Activated CD4-positive, alpha-beta T cell treated with anti-CD3 and anti-CD28 coated beads, Interleukin-2, amount 50 U/mL, for 16 hours (primary cell): ENCODE data around the gene MAGI1.
"Not testable (repeated sequence)": the region's sequence is repeated elsewhere in the genome, so short reads cannot be mapped to it uniquely, and the experiment has no call there.

Experiments used
- DNase-seq: peaks from one replicate; pipeline ENCODE4 v3.0.0-alpha.2; 2020

Gene MAGI1

DNA sequence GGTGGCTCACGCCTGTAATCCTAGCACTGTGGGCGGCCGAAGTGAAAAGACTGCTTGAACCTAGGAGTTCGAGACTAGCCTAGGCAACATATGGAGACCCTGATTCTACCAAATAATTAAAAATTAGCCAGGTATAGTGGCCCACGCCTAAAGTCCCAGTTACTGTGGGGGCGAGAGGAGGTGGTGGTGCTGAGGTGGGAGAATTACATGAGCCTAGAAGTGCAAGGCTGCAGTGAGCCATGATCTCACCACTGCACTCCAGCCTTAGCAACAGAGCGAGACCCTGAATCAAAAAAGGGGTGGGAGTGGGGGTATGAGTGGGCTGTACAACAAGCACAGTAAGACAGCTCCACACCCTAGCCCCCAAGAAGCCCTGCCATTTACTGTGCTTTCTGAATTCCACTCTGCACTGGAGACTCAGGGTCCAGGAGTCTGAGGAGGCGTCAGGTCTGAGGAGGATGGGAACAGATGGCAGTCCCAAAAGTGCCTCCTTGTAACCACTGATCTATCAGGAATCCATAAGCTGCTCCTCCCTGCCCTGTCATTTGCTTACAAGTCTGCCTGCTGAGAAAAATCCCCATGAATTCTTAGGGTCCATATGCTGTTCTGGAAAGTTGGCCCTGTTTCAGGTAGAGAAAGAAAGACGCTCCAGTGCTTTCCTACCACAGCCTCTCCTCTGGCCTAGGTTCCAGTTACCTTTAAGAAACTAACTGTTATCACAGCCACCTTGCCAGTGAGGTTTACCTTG is 171.1 kb downstream of the MAGI1 start:
- DNase-seq: no peak

DNA sequence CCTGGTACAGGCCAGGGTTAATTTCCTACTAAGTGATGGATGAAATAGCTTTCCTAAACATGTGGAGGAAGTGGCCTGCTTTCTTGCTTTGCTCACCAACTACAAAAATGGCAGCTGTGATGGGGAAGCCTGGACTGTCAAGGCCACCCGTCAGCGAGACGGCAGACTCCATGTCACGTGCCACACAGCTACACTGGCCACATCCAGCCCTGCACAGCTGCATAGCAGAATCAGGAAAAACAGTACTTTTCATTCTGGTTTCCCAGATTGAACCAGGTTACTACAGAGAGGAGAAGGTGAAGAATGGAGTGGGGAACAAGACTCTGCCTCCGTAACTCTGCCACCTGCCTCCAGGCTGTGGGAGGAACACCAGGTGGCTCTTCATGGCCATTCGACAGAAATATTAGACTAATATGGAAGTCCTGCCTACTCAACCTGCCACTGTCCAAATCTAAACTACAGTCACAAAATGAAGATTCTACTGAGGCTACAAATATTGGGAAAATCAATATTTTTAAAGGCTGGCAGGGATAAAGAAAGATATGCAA is 174.3 kb downstream of the MAGI1 start:
- no peak for DNase-seq

DNA sequence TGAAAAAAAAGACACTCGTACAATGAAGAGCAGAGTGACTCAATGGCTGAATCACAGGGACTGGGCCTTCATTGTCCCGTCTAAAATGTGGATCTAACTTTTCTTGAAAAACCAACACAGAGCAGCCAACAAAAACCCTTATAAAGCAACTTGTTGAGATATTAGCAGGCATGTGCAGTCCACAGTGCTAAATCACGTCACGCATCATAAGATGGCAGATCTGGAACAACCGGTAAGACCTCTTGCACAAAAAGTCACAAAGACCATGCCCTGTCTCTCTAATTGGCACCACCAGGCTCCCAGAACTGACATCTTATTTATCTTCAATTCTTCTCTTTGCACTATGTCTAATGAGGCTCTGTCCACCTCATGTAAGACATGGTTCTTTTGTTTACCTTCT is 177.0 kb downstream of the MAGI1 start:
- no peak for DNase-seq

DNA sequence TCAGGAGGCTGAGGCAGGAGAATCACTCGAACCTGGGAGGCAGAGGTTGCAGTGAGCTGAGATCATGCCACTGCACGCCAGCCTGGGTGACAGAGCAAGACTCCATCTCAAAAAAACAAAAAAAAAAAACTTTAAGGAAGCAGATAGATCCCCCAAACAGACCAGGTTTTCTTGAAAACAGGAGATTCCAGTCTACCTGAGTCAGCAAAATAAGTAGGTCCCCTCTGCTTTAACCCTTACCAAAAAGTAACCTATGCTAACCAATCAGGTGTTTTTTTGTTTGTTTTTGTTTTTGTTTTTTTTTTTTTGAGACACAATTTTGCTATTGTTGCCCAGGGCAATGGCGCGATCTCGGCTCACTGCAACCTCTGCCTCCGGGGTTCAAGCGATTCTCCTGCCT is 179.1 kb downstream of the MAGI1 start:
- not testable (repeated sequence) for DNase-seq

DNA sequence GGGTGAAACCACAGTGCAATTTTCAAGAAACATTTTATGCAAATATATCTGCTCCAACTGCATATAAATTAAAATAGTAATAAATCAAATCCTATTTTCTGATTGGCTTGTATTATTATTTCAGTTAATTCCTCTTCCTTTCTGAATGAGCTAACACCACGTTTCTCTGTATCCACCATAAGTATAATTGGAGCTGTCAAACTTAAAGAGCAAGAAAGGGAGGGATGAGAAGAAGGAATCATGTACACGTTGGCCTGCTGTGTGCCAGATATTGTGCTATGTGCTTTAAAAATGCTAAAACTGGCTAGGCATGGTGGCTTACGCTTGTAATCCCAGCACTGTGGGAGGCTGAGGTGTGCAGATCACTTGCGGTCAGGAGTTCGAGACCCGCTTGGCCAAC is 180.0 kb downstream of the MAGI1 start:
- no peak for DNase-seq

DNA sequence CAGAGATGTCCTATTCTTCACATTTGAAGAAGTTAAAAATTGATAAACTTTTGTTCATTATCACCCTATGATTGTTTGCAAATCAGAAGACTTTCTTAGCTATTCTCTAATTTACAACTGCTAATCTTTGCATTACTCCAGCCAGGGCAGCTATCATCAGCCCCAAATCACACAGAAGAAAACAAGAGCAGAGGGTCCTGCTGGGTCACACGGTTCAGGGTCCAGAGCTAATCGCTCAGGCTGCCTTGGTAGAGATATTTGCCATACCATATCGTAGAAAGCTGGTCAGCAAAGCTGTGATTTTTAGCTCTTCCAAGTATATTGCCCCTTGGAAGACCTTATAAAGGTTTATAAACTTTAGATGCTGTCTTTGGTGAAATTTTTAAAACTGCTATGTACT is 181.4 kb downstream of the MAGI1 start:
- no peak for DNase-seq

DNA sequence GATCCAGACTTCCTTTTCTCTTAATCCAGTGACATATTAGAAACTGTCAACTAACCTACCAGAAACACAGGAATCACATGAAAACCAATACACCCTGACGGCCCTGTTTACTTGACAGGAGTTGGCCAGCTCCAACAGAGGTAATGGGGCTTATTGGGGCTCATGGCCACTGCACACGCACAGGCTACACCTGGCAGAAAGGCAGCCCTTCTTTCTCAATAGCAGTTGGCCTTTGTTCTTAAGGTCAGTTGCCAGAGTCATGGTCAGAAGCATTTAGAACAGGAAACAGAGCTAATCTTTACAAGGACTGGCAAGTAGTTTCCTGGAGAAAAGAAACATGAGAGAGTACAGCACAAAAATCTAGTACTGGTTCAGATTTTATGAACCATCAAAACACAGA is 181.8 kb downstream of the MAGI1 start:
- DNase-seq: no peak

DNA sequence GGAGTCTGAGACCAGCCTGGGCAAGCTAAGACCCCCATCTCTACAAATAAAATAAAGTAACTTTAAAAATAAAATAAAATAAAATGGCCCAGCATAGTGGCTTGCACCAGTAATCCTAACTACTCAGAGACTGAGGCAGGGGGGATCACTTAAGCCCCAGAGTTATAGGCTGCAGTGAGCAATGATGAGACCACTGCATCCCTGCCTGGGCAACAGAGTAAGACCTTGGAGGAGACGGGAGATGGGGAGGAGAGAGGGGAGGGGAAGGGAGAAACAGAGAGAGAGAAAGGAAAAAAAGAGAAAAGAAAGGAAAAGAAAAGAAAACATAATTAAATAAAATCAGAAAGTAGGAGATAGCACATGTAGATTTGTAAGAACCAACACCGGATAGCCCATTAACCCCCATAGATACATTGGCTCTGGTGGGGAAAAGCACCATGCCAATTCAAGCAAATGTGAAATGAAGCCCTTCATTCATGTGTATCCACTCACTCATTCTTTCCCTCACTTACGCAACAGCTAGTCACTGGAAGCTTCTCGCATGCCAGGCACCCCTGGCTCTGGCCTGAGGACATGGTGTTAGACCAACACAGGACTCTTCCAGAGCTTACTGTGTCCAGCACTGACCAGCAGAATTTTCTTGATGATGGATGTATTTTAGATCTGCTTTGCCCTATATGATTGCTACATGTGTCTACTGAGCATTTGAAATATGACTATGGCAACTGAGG is 183.2 kb downstream of the MAGI1 start:
- no peak for DNase-seq

DNA sequence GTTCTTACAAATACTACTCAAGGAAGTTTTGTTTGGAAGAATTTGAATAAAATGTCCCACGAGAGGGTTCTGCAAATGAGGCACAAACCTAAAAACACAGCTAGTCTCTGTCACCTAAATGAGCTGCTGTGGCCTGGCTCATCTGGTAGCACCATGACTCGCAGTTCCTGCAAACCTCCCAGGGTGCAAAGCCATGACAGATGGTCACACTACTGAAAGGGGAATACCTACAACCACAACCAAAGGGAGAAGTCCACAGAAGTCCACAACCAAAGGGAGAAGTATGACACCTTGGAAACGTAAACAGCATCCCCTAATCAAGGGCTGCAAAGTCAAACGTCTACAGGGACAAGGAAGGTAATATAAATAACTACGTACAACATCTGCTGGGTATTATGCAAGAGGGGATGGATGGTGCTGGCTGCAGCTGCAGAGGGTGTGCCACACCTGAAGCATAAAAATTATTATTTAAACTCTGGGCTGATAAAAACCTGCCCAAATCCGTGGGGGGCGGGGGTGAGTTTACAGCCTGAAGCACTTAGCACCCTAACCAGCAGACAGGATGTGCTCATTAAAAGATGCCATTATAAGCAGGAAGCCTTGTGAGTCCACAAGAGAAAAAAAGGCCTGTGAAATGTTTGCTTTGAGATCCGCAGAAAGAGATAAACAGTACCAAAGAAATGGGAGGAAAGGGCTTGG is 184.0 kb downstream of the MAGI1 start:
- no peak for DNase-seq

DNA sequence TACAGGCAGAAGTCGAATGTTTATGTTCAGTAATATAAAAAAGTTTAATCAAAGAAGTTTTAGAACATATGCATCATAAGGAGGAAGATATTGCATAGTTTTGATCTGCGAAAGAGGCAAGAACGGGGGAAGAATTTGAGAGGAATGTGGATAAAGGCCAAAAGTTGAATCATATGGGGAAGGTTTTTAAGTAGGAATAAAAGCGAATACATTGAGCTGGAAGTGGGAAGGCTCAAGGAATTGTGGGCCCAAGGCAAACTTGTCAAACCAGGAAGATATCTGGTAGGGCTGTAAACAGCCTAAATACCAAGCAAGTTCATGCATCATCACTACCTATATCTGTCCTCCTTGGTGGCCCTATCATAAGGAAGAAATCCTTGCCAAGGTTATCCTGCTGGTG is 186.9 kb downstream of the MAGI1 start:
- no peak for DNase-seq

DNA sequence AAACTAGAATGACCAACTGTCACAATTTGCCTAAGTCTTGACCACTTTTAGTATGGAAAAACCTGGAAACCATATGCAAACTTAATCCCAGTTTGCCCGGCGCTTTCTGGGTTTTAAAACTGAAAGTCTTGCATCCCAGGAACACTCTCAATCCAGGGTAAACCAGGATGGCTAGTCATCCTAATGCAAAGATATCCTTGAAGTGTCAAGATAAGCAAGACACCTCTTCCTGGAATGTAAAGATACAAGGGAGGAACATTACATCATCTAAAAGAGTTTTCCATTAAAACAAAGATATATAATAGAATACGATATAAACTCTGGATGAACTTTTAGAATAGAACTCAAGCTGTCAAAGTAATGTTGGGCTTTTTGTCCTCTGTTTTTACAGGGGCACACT is 188.5 kb downstream of the MAGI1 start:
- no peak for DNase-seq

DNA sequence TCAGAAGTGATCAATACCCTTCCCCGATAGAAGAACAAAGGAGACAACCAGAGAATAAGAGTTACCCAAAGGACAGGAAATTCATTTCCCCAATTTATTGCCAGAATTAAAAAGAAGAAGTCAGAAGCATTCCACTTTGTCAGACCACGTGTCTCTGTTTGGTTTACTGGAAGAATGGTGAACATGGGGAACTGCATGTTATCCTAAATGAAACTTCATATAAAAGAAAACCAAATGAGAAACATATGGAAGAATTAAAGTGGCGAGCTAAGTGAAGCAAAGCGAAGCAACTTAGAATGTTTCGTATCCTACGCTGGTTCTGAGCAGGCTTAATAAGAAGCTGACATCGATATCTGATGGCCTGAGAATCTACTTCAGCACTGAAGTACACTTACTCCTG is 190.7 kb downstream of the MAGI1 start:
- DNase-seq: no peak

DNA sequence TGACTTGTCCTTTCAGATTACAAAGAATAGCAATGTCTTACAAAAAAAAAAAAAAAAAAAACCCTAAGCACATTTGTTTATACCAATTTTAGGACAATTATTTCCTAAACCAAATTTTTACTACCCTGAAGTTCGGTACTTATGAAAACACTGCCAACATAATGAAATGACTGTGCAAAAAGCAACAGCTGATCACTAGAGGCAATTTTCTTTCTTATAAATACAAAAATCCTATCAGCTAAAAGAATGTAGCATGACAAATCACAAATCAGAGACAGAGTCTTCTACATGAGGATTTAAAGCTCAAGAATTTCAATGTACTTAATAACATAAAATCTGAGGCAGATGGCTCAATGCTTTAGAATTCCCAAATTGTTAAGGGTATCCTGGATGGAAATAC is 191.8 kb downstream of the MAGI1 start:
- DNase-seq: no peak

DNA sequence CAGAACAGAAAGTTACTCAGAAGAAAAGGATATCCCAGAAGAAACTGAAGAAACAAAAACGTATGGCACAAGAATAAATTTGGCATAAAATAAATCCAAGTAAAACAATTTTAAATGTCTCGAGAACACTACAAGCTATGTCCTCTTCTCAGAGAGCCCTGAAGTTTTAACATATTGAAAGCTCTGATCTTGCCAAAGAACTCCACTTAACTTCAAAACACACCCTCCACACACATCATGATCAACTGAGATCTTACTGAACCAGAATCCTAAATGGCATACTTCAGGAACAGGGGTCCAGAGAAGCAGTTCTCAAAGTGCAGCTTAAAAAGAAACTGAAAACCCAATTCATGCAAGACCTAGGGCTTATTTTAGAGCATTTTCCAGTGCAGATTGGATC is 194.3 kb downstream of the MAGI1 start:
- DNase-seq: no peak

DNA sequence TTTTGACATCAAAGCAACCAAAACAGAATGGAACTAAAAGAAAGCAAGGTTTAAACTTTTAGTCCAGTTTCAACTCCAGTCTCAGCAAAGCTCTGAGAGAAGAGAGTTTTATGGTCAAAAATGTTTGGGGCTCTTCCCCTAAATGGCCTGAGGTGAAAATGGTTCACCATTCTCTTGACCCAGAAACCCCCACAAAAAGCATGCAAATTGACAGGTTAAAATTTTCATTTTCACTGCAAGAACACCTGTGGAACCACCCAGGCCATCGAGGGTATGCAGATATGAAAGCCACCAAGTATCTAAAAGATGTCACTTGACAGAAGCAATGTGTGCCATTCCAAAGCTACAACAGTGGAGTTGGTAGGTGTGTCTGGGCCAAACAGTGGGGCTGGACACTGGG is 195.0 kb downstream of the MAGI1 start:
- no peak for DNase-seq

DNA sequence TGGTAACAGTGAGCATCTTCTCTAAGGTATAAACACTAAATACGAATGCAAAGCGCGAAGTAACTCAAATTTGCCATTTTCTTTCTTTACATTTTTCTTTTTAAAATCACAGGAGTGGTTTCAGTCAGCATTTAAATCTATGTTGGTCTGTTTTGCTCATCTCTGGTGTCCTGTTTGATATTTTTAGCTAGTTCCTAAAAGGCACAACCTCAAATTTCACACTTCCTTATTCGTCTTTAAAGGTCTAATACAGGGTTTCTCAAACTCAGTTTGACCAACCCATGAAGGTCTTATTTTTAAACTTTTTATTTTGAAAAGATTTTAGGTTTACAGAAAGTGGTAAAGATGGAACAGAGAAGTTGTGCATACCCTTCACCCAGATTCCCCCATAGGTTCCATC is 201.1 kb downstream of the MAGI1 start:
- no peak for DNase-seq

DNA sequence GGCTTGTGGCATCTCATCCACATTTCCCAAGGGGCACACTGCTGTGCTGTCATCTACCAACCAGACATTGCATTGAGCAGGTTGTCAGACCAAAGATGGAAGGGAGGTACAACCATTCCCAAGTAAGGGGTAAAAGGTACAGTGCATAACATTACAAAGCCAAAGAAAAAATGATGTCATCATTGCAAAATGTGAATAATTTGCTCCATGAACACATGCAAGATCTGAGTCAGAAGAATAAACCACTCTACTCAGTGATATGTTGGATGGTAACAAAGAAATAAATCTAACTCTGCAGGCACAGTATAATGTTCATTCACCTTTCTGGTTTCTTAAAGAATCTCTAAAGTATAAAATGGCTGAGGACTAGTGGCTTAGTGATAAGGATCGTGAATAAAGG is 202.7 kb downstream of the MAGI1 start:
- no peak for DNase-seq

DNA sequence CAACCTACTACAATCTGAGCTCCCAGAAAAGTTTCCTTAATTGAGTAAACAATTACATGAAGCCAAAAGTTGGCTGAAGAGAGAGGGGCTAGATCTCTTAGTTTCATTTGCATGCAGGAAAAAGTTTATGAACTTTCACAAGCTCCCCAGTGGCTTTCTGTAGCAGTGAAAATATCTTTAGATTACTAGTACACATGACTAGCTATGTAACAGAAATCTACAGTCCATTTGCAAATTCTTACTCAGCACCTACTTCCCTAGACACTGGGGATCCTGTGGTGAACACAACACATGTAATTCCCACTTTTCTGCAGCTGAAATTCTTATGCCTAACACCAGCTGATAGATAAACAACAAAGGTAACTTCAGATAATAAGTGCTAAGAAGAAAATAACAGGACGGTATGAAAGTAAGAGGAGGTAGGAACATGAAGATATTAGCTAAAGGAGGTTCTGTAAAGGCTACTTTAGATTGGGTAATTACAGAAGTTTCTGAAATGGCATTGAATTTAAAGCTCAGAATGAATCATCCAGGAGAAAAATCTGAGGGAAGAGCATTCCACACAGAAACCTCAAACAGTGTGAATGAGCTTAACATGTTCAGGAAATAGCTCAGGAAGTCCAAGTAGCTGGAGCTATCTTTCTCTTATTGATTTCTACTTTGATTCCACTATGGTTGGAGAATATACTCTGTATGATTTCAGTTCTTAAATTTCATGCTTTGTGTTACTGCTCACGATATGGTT is 204.8 kb downstream of the MAGI1 start:
- no peak for DNase-seq

DNA sequence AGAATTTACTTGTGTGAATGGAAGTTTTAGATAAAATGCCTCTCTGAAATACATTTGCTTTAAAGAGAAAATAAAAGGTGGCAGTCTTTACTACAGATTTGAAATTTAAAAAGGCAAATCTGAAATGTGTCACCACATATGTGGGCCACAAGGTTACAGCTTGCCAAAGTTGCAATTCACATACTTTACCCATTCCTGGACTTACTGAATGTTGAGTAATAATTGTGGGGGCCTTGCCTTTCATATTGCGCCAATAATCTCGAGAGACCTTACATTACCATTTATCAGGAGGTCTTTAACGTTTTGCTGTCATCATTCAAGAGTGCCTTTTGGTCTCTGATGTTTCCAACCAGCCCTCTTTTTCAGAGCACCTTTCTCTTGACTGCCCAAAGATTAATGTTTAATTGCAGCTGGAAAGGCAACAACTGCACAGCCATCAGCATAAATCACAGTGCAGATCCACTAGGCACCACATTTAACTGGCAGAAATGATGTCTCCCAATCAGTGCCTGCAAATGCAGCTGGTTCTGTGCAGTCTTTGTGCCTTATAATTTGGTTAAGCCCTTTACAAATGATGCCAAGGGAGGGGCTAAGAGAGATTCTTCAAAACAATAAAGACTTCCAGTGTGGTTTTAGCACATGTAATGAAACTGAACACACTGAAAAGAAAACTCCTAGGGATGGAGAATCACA is 206.8 kb downstream of the MAGI1 start:
- DNase-seq: no peak

DNA sequence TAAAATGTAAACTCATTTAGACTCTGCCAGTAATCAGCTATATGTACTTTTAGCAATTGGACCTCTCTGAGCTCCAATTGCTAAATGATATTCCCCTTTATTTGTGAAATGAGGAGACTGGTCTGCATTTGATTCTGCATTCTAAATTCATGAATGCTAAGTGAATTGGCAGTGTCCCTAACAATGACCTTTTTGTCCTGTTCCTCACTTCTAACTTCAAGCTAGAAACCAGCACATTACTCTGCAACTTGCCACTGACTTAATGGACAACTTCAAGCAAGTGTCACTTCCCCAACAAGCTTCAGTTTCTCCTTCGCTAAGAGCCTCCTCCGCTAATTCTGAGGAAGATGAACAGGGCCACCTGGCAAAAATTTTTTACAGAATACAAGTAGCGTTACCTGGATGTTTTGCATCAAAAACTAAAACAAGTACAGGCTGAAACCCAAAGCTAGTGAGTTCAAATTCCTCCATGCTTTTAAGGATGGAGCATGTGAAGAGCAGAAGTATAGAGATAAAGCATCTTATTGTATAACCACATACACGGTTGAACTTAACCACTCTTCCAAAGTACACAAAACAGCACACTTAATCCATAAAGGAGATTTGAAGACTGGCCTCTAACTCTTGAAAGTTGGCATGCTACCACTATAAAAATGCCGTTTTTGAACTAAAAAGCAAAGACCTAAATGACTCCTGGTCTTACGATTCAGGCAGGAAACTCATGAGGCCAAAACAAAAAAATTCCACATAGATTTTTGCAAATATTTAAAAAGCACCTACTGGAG is 207.6 kb downstream of the MAGI1 start:
- no peak for DNase-seq

DNA sequence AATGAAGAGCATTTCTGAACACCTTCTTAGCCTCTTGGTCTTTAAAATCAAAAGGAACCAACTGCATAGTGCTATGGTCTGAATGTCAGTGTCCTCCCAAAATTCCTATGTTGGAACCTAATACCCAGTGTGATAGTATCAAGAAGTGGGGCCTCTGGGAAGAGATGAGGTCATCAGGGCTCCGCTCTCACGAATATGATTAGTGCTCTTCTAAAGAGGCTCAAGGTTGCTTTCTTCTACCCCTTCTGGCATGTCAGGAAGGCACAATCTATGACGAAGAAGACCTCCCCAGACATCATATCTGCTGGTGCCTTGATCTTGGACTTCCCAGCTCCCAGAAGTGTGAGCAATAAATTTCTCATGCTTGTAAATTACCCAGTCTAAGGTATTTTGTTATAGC is 209.5 kb downstream of the MAGI1 start:
- no peak for DNase-seq

DNA sequence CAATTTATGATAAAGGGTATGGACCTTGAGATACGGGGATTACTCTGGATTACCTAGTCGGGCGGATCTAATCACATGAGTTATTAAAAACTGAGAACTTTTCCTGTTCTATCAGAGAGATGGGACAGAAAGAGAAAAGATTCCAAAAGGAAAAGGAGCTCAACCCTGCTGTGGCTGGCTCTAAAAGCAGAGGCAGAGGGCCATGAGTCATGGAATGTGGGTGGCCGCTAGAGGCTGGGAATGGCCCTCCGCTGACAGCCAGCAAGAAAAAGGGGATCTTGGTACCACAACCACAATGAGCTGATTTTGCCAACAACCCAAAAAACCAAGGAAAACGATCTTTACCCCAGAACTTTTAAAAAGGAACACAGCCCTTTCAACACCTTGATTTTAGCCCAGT is 210.0 kb downstream of the MAGI1 start:
- DNase-seq: no peak
